HFFc6 (cell line): ENCODE results near the gene GID4. TPM values are rescaled to one million over a fixed set of nuclear protein-coding genes. Genes with fewer than 3 reads are reported as not detected.

Experiments
- DNase-seq: peaks from one replicate; pipeline ENCODE4 v3.0.0-alpha.2; 2018
- H3K27ac Mint-ChIP-seq: 2 replicates; pipeline ENCODE4 v1.8.0; 2020; ENCODE audit warnings: mild to moderate bottlenecking, mixed read lengths
- H3K27me3 Mint-ChIP-seq: 2 replicates; pipeline ENCODE4 v1.8.0; 2021; ENCODE audit warnings: mild to moderate bottlenecking, moderate library complexity, mixed read lengths; ENCODE audit not compliant: insufficient read depth
- H3K36me3 Mint-ChIP-seq: 2 replicates; pipeline ENCODE4 v1.8.0; 2021; ENCODE audit warnings: low read depth, mixed read lengths
- H3K4me1 Mint-ChIP-seq: 2 replicates; pipeline ENCODE4 v1.8.0; 2020; ENCODE audit warnings: low read depth, mixed read lengths
- H3K4me3 Mint-ChIP-seq: 2 replicates; pipeline ENCODE4 v1.8.0; 2020; ENCODE audit warnings: mild to moderate bottlenecking, moderate library complexity, mixed read lengths
- H3K9me3 Mint-ChIP-seq: 2 replicates; pipeline ENCODE4 v1.8.0; 2020; ENCODE audit warnings: mild to moderate bottlenecking, mixed read lengths
- CTCF ChIP-seq: fragments of 200-600 bp; sonication (generic); IDR thresholded peaks from 2 replicates; pipeline ENCODE4 v1.5.0; 2021; ENCODE audit warnings: antibody characterized with exemption, mild to moderate bottlenecking
- total RNA-seq, 6 experiments: library from RNA; stranded (reverse); fragmentation: NEBNext Ultra II Directional; extraction: Animal tissue kit (Norgen Biotek cat#: 25700); gene quantifications; 2 replicates in 1 of 6; 3 replicates in 5 of 6; pipeline ENCODE4 v1.2.3, GENCODE V29; 2021

The GID4 gene
- total RNA-seq, 6 experiments from 2014 or later, result 8.6 to 11.9 (median 9.5) TPM

DNA sequence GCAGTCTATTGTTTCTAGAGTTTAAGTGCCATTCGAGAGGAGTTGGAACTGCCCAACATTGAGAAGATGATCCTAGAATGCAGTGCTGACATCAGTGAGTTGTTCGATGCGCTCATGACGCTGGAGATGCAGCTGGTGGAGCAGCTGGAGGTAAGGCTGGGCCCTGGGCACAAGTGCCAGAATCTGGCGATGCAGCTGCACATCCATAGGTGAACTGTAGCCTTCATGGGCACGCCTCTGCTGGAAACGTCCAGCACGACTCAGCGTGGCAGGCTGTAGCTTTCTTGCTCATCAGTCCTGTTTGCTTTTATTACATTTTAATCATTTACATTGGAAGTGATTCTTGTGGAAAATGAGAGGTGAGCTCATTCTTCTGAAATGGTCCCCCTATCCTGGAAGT lies 34.9 kb upstream of the GID4 start:
- peaks cover 37% of the 10 kb centered on the region for H3K4me1 Mint-ChIP-seq
- no peaks in the 10 kb centered on the region for H3K9me3 Mint-ChIP-seq
- H3K27ac Mint-ChIP-seq, result no peak overlapping the region
- DNase-seq, result no peak
- no peaks in the 10 kb centered on the region; the same call in 1 of the 2 replicates for H3K36me3 Mint-ChIP-seq
- no peaks in the 10 kb centered on the region; the same call in none of the 2 replicates for H3K27me3 Mint-ChIP-seq
- TF ChIP-seq CTCF, result no peak
- H3K4me3 Mint-ChIP-seq, result no peak overlapping the region

DNA sequence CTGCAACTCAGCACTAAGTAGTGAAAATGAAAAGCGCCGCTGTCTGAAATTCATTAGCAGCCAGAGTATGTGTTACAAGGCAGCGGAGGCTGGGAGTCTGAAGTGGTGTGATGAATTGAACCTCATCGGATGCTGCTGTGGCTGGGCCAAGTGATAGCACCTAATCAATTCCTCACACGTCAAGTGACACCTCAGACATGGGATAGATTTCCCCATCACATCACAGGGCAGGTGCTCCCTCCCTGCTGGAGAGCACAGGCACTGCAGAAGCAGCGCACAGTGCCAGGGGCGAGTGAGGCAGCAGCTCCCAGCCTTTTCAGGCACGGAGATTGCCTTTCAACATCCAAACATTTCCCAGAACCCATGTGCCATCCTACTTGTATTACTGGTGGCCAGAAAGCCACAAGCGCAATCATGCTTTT lies 34.3 kb upstream of the GID4 start:
- peak; percentile 52 for TF ChIP-seq CTCF
- no peak overlapping the region for H3K4me3 Mint-ChIP-seq
- DNase-seq, result no peak
- H3K27ac Mint-ChIP-seq, result no peak overlapping the region
- H3K36me3 Mint-ChIP-seq, result peaks cover 4% of the 10 kb centered on the region; the same call in 1 of the 2 replicates
- H3K4me1 Mint-ChIP-seq, result peaks cover 37% of the 10 kb centered on the region
- no peaks in the 10 kb centered on the region for H3K9me3 Mint-ChIP-seq
- no peaks in the 10 kb centered on the region; the same call in none of the 2 replicates for H3K27me3 Mint-ChIP-seq

DNA sequence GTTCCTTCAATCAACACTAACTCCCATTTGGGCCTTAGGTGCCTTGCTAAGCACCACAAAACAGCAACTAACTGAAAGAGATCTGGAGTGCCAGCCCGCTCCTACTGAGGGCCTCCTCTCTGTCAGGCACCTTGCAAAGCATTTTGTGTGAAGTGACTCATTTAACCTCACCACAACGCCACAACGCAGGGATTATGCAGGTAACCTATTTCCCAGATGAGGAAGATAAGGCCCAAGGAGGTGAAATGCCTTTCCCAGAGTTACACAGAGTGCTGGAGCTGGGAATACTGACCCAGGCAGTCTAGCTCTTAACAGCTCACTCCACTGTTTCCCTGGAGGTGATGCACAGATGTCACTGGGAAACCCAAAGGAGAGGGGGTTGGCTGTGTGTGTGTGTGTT lies 33.7 kb upstream of the GID4 start:
- H3K27ac Mint-ChIP-seq, result no peak overlapping the region
- no peaks in the 10 kb centered on the region; the same call in none of the 2 replicates for H3K27me3 Mint-ChIP-seq
- no peak overlapping the region for H3K4me3 Mint-ChIP-seq
- no peaks in the 10 kb centered on the region for H3K9me3 Mint-ChIP-seq
- H3K36me3 Mint-ChIP-seq, result peaks cover 9% of the 10 kb centered on the region
- TF ChIP-seq CTCF, result no peak
- no peak for DNase-seq
- peaks cover 38% of the 10 kb centered on the region for H3K4me1 Mint-ChIP-seq

- H3K27me3 Mint-ChIP-seq, result no peaks in the 10 kb centered on the region; the same call in none of the 2 replicates
- H3K4me3 Mint-ChIP-seq, result no peak overlapping the region
- DNase-seq, result no peak
- H3K36me3 Mint-ChIP-seq, result peaks cover 11% of the 10 kb centered on the region
- no peak for TF ChIP-seq CTCF
- peak overlapping the region; percentile 24; the same call in 1 of the 2 replicates for H3K27ac Mint-ChIP-seq
- no peaks in the 10 kb centered on the region for H3K9me3 Mint-ChIP-seq
- peaks cover 38% of the 10 kb centered on the region for H3K4me1 Mint-ChIP-seq
Observed at GRCh38 chr17:18006495-18007239, 32.5 kb upstream of the GID4 start.

DNA sequence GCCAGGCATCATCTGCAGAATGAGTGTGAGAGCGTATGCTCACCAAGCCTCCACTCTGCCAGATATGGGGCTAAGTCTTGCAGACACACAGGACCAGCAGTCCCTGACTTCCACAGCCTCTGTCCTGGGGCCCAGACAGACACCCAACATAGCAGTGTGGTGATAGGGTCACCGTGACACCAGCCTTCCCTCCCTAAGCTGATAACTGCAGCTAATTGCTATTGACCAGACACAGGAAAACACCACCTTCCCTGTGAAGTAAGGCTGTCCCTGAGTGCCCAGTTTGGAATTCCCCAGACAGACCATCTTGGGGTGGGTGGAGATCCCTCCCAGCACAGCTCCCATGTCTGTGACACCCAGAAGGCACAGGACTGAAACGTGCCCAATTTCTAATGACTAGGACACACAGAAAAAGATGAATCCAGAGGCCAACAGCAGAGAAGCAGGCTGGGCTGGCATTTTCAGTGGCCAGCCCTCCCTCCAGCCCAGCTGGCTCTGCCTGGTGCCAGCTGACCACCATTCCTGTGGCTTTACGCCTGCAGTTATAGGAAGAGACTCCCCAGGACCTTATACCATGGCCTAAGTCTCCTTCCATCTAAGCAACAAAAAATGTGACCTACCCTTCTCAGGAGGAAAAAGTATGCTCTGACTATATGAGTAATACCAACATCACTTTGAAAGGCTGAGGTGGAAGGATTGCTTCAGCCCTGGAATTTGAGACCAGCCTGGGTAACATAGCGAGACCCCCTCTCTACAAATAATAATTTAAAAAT lies 30.5 kb upstream of the GID4 start:
- TF ChIP-seq CTCF, result no peak
- Mint-ChIP-seq H3K9me3 (no peaks in the 10 kb centered on the region), H3K4me1 (peaks cover 31% of the 10 kb centered on the region), H3K27ac (peak overlapping the region; percentile 91), H3K27me3 (no peaks in the 10 kb centered on the region; the same call in none of the 2 replicates), H3K4me3 (peak overlapping the region; percentile 67), H3K36me3 (peaks cover 11% of the 10 kb centered on the region)
- DNase-seq, result peak; percentile 90
